Psoas muscle (tissue), 8 donors: ENCODE measurements around the gene SMG6. TPM values are rescaled to one million over a fixed set of nuclear protein-coding genes. Genes with fewer than 3 reads are reported as not detected.

Source experiments
- ATAC-seq, 4 donors: fragments of 200-7000 bp; cut with Tn5 transposase; one replicate each; pipeline ENCODE4 v1.9.1; 2020; ENCODE audit warnings: moderate library complexity in 3 of 4, mild to moderate bottlenecking in 2 of 4
- DNase-seq, 2 donors: peaks; one replicate each; pipeline ENCODE4 v3.0.0-alpha.2; 2020
- H3K27ac ChIP-seq: fragments of 200-600 bp; one replicate; pipeline ENCODE4 v1.8.0; 2022
- H3K27me3 ChIP-seq, 3 donors: fragments of 200-600 bp in 1 of 3; one replicate each; pipeline versions ENCODE4 v1.6.1 to v1.8.0; 2013 to 2022; ENCODE audit warnings: low read length in 2 of 3, mild to moderate bottlenecking in 2 of 3, moderate library complexity in 1 of 3; ENCODE audit not compliant: insufficient read depth in 3 of 3
- H3K36me3 ChIP-seq, 2 donors: fragments of 200-600 bp in 1 of 2; one replicate each; pipeline versions ENCODE4 v1.6.1 to v1.8.0; 2013 to 2022; ENCODE audit warnings: low read depth in 1 of 2, mild to moderate bottlenecking in 1 of 2, moderate library complexity in 1 of 2; ENCODE audit not compliant: insufficient read depth in 1 of 2
- H3K4me1 ChIP-seq: fragments of 200-600 bp; one replicate; pipeline ENCODE4 v1.8.0; 2022
- H3K4me3 ChIP-seq: fragments of 200-600 bp; one replicate; pipeline ENCODE4 v1.8.0; 2022; ENCODE audit warnings: mild to moderate bottlenecking
- H3K9me3 ChIP-seq: fragments of 200-600 bp; one replicate; pipeline ENCODE4 v1.8.0; 2022
- WGBS, 3 donors: extraction: QIAGEN DNeasy Blood & Tissue Kit; methylation state at CpG; one replicate each; pipeline versions ENCODE4 v1.1.6 to v1.1.7; 2013; 5-methylcytosine and 5-hydroxymethylcytosine counted together
- intact Hi-C, 2 donors: fragments of 100-400 bp; cut with DNase I; formaldehyde crosslinking; loops; one replicate each; pipeline versions ENCODE4 v1.11.0 to v1.14.2; 2022
- polyA plus RNA-seq, 3 donors: library from polyadenylated mRNA; stranded (reverse); fragments of 200-250 nt; gene quantifications; one replicate each; pipeline ENCODE4 v1.2.3, GENCODE V29; 2013
- total RNA-seq, 4 donors: library from RNA; stranded (reverse); fragmentation: NEBNext Ultra II Directional in 2 of 4; extraction: Animal tissue kit (Norgen Biotek cat#: 25700) in 2 of 4; gene quantifications; one replicate each; pipeline versions ENCODE4 v1.2.1 to v1.2.4, GENCODE V29; 2021 to 2023
- TF ChIP-seq, protein P1 (sequence below): fragments of 200-600 bp; IDR thresholded peaks from one replicate; pipeline ENCODE4 v1.8.0; 2022; ENCODE audit warnings: antibody characterized with exemption
- donor health status: healthy with polysubstance abuse.
- donor health status: DM: no; HTN: no; CAD: no; lungs with moderate emphysema.
- donor health status: Bipolar disorder and iron deficiency.
- donor health status: healthy.
- donor health status: DM: yes; HTN: yes; CAD: no.
- donor health status: DM: no; HTN: no; CAD: no.
- donor health status: DM: no; HTN: no; CAD: no.
- donor health status: DM: yes; HTN: yes; CAD: no.

SMG6 gene
- total and polyA plus RNA-seq, 7 donors, result 9.4 to 24.1 (median 16.3) TPM

DNA sequence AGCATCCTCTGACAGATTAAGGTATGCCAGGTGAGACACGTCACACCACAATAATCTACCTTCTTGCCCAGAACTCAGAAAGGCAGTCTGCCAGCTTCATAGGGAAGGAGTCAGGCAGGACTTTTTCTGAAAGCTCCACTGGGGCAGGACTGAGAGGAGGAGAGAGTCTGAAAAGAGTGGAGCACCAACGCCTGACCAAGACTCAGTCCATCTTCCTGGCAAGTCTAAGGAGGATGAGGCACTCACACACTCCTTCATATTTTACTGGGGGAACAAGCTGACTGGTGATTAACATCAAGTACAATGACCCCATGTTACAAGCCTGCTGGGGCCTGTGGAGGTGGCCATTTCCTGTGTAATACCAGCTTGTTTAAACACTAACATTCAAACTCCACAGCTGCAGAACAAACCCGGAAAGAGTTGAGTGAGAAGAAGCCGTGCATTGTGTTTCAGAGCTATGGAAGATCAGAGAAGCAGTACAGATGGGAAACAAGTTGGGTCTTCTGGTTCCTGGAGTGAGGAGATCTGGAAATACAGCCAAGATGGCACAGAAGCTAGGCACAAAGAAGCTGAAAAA is 126.3 kb downstream of the SMG6 start:
- H3K27ac ChIP-seq, result peak overlapping the region; percentile 84
- TF ChIP-seq, protein P1, sequence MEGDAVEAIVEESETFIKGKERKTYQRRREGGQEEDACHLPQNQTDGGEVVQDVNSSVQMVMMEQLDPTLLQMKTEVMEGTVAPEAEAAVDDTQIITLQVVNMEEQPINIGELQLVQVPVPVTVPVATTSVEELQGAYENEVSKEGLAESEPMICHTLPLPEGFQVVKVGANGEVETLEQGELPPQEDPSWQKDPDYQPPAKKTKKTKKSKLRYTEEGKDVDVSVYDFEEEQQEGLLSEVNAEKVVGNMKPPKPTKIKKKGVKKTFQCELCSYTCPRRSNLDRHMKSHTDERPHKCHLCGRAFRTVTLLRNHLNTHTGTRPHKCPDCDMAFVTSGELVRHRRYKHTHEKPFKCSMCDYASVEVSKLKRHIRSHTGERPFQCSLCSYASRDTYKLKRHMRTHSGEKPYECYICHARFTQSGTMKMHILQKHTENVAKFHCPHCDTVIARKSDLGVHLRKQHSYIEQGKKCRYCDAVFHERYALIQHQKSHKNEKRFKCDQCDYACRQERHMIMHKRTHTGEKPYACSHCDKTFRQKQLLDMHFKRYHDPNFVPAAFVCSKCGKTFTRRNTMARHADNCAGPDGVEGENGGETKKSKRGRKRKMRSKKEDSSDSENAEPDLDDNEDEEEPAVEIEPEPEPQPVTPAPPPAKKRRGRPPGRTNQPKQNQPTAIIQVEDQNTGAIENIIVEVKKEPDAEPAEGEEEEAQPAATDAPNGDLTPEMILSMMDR, result no peak
- no peaks in the 10 kb centered on the region for H3K9me3 ChIP-seq
- H3K4me1 ChIP-seq, result peaks cover 95% of the 10 kb centered on the region
- intact Hi-C loops, result loop anchor here (5.0 kb wide), 2 partner anchors 35 to 60 kb away; no protein-coding TSS in a partner anchor
- H3K27me3 ChIP-seq, result no peaks in the 10 kb centered on the region
- 54 to 62% (median 55%) methylated on average over 4 of the region's 4 CpGs for WGBS, 3 donors
- no peaks in the 10 kb centered on the region for H3K36me3 ChIP-seq
- H3K4me3 ChIP-seq, result no peak overlapping the region
- ATAC-seq (no peak), DNase-seq (no peak)

DNA sequence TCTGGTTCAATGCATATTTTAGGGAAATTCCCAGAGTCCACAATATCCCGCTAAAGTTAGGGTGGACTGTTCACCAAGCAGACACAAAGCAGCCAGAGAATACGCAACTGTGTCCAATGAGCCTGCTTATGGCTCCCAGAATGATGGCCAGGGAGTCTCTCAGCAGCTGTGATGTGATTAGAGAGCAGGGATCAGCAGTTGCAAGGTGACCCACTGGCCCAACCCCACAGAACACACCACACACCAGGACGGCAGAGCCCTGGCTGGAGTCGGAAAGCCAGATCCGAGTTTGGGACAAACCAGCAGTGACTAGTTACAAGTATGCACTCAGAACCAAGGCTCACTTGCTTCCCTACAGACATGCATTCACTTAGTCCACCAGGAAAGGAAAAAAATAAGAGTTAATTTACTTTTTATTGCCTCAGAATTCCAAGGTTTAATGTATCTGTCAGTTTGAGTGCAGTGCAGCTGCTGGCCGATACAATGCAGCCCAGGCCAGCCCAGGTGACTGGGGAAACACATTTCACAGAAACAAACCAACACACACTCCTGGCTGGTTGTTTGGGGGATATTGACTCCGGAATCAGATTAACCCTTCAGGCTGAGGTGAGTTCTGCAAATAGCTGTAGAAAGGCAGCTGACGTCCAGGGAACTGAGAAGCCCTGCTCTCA is 127.0 kb downstream of the SMG6 start:
- WGBS, 3 donors, result 18 to 21% (median 19%) methylated on average over 8 of the region's 8 CpGs
- intact Hi-C loops, result loop anchor here (5.0 kb wide), 2 partner anchors 36 to 61 kb away; no protein-coding TSS in a partner anchor
- TF ChIP-seq, protein P1, result no peak
- ATAC-seq, result peak in 3 of 4 donors; percentile 24 to 61 (median 25)
- no peaks in the 10 kb centered on the region for H3K27me3 ChIP-seq
- no peaks in the 10 kb centered on the region for H3K36me3 ChIP-seq
- DNase-seq, result no peak
- H3K27ac ChIP-seq, result peak overlapping the region; percentile 84
- H3K4me1 ChIP-seq, result peaks cover 95% of the 10 kb centered on the region
- H3K9me3 ChIP-seq, result no peaks in the 10 kb centered on the region
- H3K4me3 ChIP-seq, result no peak overlapping the region

DNA sequence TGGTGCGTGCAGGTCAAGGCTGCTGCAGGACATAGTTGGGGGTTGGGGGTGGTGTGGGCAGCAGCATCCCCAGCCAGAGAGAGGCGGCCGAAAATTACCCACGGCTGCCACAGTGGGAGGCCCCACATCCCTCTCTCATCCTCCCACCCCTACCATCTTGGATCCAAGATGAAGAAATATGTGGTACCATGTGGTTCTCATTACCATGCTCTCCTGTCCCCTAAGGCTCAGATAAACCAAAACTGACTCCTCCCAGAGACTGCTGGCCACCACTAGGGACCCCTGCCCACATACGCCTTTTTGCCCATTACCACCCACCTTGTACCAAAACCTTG is 128.3 kb downstream of the SMG6 start:
- Histone ChIP-seq H3K9me3 (no peaks in the 10 kb centered on the region), H3K4me1 (peaks cover 85% of the 10 kb centered on the region), H3K27me3 (no peaks in the 10 kb centered on the region), H3K27ac (peak overlapping the region; percentile 84), H3K36me3 (peaks cover 0 to 2% of the 10 kb centered on the region in 2 donors), H3K4me3 (no peak overlapping the region)
- intact Hi-C loops, result loop anchor here (5.0 kb wide), 2 partner anchors 37 to 62 kb away; no protein-coding TSS in a partner anchor
- DNase-seq (no peak), ATAC-seq (no peak)
- TF ChIP-seq, protein P1, result no peak
- 57 to 61% (median 60%) methylated on average over 5 of the region's 5 CpGs for WGBS, 3 donors

DNA sequence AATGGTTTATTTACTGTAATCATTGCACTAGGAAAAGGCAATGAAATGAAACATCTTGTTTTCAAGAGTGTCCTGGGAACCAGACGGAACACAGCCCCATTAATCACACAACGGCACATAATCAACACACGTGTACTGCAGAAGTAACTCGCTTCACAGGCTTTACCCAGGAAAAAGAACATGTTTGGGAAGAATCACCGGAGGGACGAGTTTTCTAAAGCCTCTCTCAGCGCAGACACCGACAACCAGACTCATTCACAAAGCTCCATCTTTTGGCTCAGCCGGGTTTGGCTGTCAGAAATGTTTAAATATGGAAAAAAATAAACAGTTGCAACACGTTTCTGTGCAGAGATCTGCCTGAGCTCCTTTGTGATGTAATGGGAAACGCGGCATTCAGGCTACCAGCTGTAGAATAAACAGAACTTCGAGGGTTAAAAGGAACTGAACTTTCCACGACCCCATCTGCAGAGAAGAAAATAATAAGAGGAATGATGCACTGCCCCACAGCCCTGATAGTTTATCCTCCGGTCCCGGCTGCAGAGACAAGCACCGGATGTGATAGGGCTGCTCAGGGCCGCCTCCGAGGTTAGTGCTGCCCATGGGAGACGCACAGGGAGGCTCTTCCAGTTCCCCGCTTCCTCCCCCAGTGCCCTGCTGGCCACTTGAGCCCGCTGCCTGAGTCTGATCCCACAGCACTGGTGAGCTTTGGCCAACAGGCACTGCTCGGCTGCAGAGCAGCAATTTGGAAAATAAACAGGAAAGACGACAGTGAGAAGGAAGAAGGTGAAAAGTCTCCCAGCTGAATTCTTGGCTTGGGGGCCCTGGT is 128.9 kb downstream of the SMG6 start:
- H3K4me3 ChIP-seq, result no peak overlapping the region
- H3K36me3 ChIP-seq, result peaks cover 0 to 8% of the 10 kb centered on the region in 2 donors
- peak in 2 of 4 donors; percentile 36 to 38 for ATAC-seq
- intact Hi-C loops, result loop anchor here (5.0 kb wide), 5 partner anchors 38 to 102 kb away; no protein-coding TSS in a partner anchor
- H3K4me1 ChIP-seq, result peaks cover 82% of the 10 kb centered on the region
- H3K27ac ChIP-seq, result peak overlapping the region; percentile 84
- no peaks in the 10 kb centered on the region for H3K27me3 ChIP-seq
- no peaks in the 10 kb centered on the region for H3K9me3 ChIP-seq
- TF ChIP-seq, protein P1, result no peak
- WGBS, 3 donors, result 33 to 40% (median 38%) methylated on average over 24 of the region's 24 CpGs
- peak; percentile 61 to 84 for DNase-seq
